ENCODE measurements around the gene ZIC5. TPM values are rescaled to one million over a fixed set of nuclear protein-coding genes. Genes with fewer than 3 reads are reported as not detected.
A peak's percentile ranks its signal among the peaks of the same experiment; 100 is the strongest.

Gene ZIC5
- total and polyA plus RNA-seq, 9 of the 15 experiments (the other 6 are each of a cell fraction or from before 2014, with no cell fraction given), result 0.57 to 2.0 (median 1.1) TPM

DNA sequence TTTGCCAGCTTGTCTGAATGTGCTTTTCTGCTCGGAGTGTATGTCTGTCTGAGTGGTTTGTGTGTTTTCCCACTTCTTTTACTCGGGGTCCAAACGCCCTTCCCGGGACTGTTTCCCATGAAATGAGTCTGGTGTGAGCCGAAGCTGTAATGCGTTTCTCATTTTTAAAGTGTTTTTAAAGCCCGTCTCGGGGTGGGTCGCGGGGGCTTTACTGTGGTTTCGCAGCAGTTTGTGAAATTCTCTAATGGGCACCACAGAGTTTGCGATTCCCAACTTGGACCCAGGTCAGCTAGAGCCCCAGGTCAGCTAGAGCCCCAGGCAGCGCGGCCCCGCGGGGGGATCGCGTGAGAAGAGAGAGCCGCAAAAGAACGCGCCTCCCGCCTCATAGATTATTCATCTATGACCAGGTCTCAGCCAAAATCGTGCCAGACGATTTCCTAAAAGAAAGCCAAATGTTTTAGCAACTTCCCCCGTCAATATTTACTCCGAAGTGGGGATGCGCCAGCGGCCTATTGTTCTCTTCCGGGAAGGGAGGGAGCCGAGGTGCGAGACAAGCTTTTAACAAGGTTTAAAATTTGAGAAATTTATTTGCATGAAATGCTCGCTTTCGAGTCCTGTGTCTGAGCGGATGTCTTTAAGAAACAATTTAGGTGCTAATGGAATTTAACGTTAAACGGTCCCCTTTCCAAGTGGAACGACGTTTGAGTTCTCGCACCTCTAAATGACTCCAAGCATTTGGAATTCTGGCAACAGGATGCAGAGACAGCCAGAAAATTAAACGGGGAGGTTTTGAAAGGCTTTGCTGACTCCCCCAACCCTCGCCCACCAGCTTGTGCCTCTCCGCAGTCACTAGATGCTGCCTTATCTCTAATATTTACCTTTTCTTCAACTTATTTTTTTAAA is 12.2 kb upstream of the ZIC5 start:
- H3K36me3 ChIP-seq (ENCODE audit: control insufficient read depth, insufficient read depth, low read length), result peaks cover 14% of the 10 kb centered on the region; the same call in 1 of the 3 replicates
- DNase-seq (ENCODE audit: extremely low read depth in 1 of 4, low spot score in 3 of 4) (peak in 2 of 4 experiments; percentile 19 to 33), FAIRE-seq (peak; percentile 29), ATAC-seq (no peak)
- peak overlapping the region; percentile 85 for H3K4me2 ChIP-seq (ENCODE audit: insufficient read depth, low read length)
- H4K20me1 ChIP-seq (replicated peaks; ENCODE audit: control insufficient read depth, insufficient read depth, low read length), result no peaks in the 10 kb centered on the region
- CTCF ChIA-PET (ENCODE audit: low intra/inter-chr PET ratio), result no interaction called here
- in situ Hi-C loops (cut with MboI) (no loop called here), intact Hi-C loops (cut with micrococcal nuclease) (loop anchor here (5.0 kb wide), 1 partner anchor 254 kb away; no protein-coding TSS in a partner anchor)
- peak overlapping the region; percentile 65 to 92 for H3K9ac ChIP-seq (ENCODE audit: insufficient read depth in 1 of 2, low read depth in 2 of 2, low read length in 2 of 2)
- H3K4me3 ChIP-seq, result peak overlapping the region; percentile 59
- whole genome bisulfite sequencing (ENCODE audit: insufficient coverage, low coverage, missing lambda C conversion rate), result 4% methylated on average over 40 of the region's 42 CpGs
- H3K9me1 ChIP-seq (ENCODE audit: control insufficient read depth, insufficient read depth, low read length), result no peaks in the 10 kb centered on the region
- TF ChIP-seq SREBF1 (IDR thresholded peaks at IDR 0.05; ENCODE audit: borderline replicate concordance, low read depth, low read length), result no peak
- TF ChIP-seq, protein P1, sequence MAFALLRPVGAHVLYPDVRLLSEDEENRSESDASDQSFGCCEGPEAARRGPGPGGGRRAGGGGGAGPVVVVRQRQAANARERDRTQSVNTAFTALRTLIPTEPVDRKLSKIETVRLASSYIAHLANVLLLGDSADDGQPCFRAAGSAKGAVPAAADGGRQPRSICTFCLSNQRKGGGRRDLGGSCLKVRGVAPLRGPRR (CRISPR knock-in tag; IDR thresholded peaks at IDR 0.05), result no peak
- no peak for TF ChIP-seq ZNF408 (CRISPR knock-in tag; IDR thresholded peaks at IDR 0.05; ENCODE audit: low read depth)
- no peak for TF ChIP-seq MAFF (IDR thresholded peaks at IDR 0.05; ENCODE audit: low read length)
- TF ChIP-seq ZNF444 (CRISPR knock-in tag; IDR thresholded peaks at IDR 0.05), result no peak
- TF ChIP-seq ZEB2 (IDR thresholded peaks at IDR 0.05), result no peak
- no peak for TF ChIP-seq BRCA1 (IDR thresholded peaks at IDR 0.05)
- no peak for TF ChIP-seq BRCA1 (CRISPR knock-in tag; IDR thresholded peaks at IDR 0.05)
- no peak for TF ChIP-seq KAT7 (CRISPR knock-in tag; IDR thresholded peaks at IDR 0.05; ENCODE audit: borderline replicate concordance)
- TF ChIP-seq, protein P2, sequence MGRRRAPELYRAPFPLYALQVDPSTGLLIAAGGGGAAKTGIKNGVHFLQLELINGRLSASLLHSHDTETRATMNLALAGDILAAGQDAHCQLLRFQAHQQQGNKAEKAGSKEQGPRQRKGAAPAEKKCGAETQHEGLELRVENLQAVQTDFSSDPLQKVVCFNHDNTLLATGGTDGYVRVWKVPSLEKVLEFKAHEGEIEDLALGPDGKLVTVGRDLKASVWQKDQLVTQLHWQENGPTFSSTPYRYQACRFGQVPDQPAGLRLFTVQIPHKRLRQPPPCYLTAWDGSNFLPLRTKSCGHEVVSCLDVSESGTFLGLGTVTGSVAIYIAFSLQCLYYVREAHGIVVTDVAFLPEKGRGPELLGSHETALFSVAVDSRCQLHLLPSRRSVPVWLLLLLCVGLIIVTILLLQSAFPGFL (CRISPR knock-in tag; IDR thresholded peaks at IDR 0.05), result no peak
- TF ChIP-seq PCBP1 (IDR thresholded peaks at IDR 0.05; ENCODE audit: low read depth, low read length, poor library complexity, severe bottlenecking), result no peak
- no peaks in the 10 kb centered on the region for H3K27me3 ChIP-seq (ENCODE audit: control insufficient read depth in 2 of 2, insufficient read depth in 2 of 2, low read length in 2 of 2)
- H3K4me1 ChIP-seq (replicated peaks in 1 of 2; ENCODE audit: control insufficient read depth in 2 of 2, insufficient read depth in 2 of 2, low read length in 2 of 2), result peaks cover 5 to 47% of the 10 kb centered on the region in 2 experiments; a peak in 3 of 5 replicates
- H2AFZ ChIP-seq (ENCODE audit: low read depth, low read length), result no peak overlapping the region
- H3K9me3 ChIP-seq (replicated peaks; ENCODE audit: control insufficient read depth, insufficient read depth, low read depth, low read length), result no peaks in the 10 kb centered on the region
- H3K27ac ChIP-seq (ENCODE audit: extremely low read depth, low read depth, low read length), result peak overlapping the region; percentile 92
- H3K79me2 ChIP-seq (ENCODE audit: control insufficient read depth, insufficient read depth, low read length), result peaks cover 31% of the 10 kb centered on the region
- POLR2A ChIA-PET, result interaction anchor here (0.7 to 1.4 kb wide), 4 partner anchors 13 to 58 kb away, joined by 3 to 7 read pairs (median 3); no protein-coding TSS in a partner anchor
- TSS peak; percentile 61 for BruUV-seq (replicated peaks)

All from K562 (cell line).